H9 (cell line): ENCODE measurements around the gene BRF1. TPM values are rescaled to one million over a fixed set of nuclear protein-coding genes. Genes with fewer than 3 reads are reported as not detected.

ENCODE experiments used
- DNase-seq: peaks from one replicate; pipeline ENCODE4 v3.0.0-alpha.2; 2017
- H2AFZ ChIP-seq: one replicate; pipeline ENCODE4 v1.6.1; 2013; ENCODE audit warnings: mild to moderate bottlenecking, low read length, control low read depth, moderate library complexity
- H2AK5ac ChIP-seq: 2 replicates; pipeline ENCODE4 v1.6.1; 2013; ENCODE audit warnings: low read length, control low read depth, mixed read lengths; ENCODE audit not compliant: insufficient read length
- H2BK120ac ChIP-seq: one replicate; pipeline ENCODE4 v1.6.1; 2013; ENCODE audit warnings: low read depth, mild to moderate bottlenecking, low read length, control low read depth, inconsistent platforms; ENCODE audit not compliant: poor library complexity, severe bottlenecking
- H2BK12ac ChIP-seq: 2 replicates; pipeline ENCODE4 v1.6.1; 2013; ENCODE audit warnings: low read length, control low read depth, mixed read lengths, low read depth; ENCODE audit not compliant: insufficient read length
- H2BK15ac ChIP-seq: 2 replicates; pipeline ENCODE4 v1.6.1; 2013; ENCODE audit warnings: low read depth, low read length, control low read depth
- H2BK20ac ChIP-seq: one replicate; pipeline ENCODE4 v1.6.1; 2013; ENCODE audit warnings: low read depth, mild to moderate bottlenecking, low read length, control low read depth, inconsistent platforms; ENCODE audit not compliant: poor library complexity, severe bottlenecking
- H2BK5ac ChIP-seq: 2 replicates; pipeline ENCODE4 v1.6.1; 2013; ENCODE audit warnings: low read length, control low read depth, mixed read lengths; ENCODE audit not compliant: insufficient read length
- H3K14ac ChIP-seq: 2 replicates; pipeline ENCODE4 v1.6.1; 2013; ENCODE audit warnings: low read length, control low read depth; ENCODE audit not compliant: insufficient read depth
- H3K18ac ChIP-seq: 2 replicates; pipeline ENCODE4 v1.6.1; 2013; ENCODE audit warnings: low read depth, mild to moderate bottlenecking, mixed read lengths, low read length, control low read depth; ENCODE audit not compliant: insufficient read length
- H3K23ac ChIP-seq: 2 replicates; pipeline ENCODE4 v1.6.1; 2013; ENCODE audit warnings: low read length, control low read depth, mixed read lengths, low read depth; ENCODE audit not compliant: insufficient read length
- H3K23me2 ChIP-seq: 2 replicates; pipeline ENCODE4 v1.6.1; 2013; ENCODE audit warnings: low read depth, mild to moderate bottlenecking, mixed read lengths, low read length, control low read depth; ENCODE audit not compliant: insufficient read length, poor library complexity, severe bottlenecking
- H3K27ac ChIP-seq: 2 replicates; pipeline ENCODE4 v1.5.1; 2013; ENCODE audit warnings: low read length, control low read depth, mixed read lengths, low read depth; ENCODE audit not compliant: insufficient read length
- H3K27me3 ChIP-seq: 2 replicates; pipeline ENCODE4 v1.6.1; 2013; ENCODE audit warnings: low read length, control low read depth, inconsistent platforms; ENCODE audit not compliant: insufficient read depth
- H3K4ac ChIP-seq: 2 replicates; pipeline ENCODE4 v1.6.1; 2013; ENCODE audit warnings: low read depth, mild to moderate bottlenecking, control low read depth, inconsistent platforms, low read length, moderate library complexity
- H3K4me1 ChIP-seq: 2 replicates; pipeline ENCODE4 v1.6.1; 2013; ENCODE audit warnings: low read length, control low read depth, inconsistent platforms; ENCODE audit not compliant: insufficient read depth
- H3K4me2 ChIP-seq: 2 replicates; pipeline ENCODE4 v1.6.1; 2013; ENCODE audit warnings: low read length, control low read depth, mixed read lengths; ENCODE audit not compliant: insufficient read length, insufficient read depth
- H3K56ac ChIP-seq: 2 replicates; pipeline ENCODE4 v1.6.1; 2013; ENCODE audit warnings: low read depth, mild to moderate bottlenecking, mixed read lengths, low read length, control low read depth; ENCODE audit not compliant: insufficient read length
- H3K79me1 ChIP-seq: 2 replicates; pipeline ENCODE4 v1.6.1; 2013; ENCODE audit warnings: low read depth, mild to moderate bottlenecking, moderate library complexity, low read length, control low read depth, inconsistent platforms; ENCODE audit not compliant: insufficient read depth, poor library complexity, severe bottlenecking
- H3K79me2 ChIP-seq: 2 replicates; pipeline ENCODE4 v1.6.1; 2013; ENCODE audit warnings: low read length, control low read depth, inconsistent platforms; ENCODE audit not compliant: insufficient read depth
- H3K9ac ChIP-seq: 2 replicates; pipeline ENCODE4 v1.6.1; 2013; ENCODE audit warnings: low read length, control low read depth, mixed read lengths; ENCODE audit not compliant: insufficient read length; ENCODE audit errors: extremely low read depth
- H3K9me3 ChIP-seq: one replicate; pipeline ENCODE4 v1.6.1; 2013; ENCODE audit warnings: low read depth, low read length, inconsistent platforms; ENCODE audit not compliant: control insufficient read depth
- H3T11ph ChIP-seq: one replicate; pipeline ENCODE4 v1.6.1; 2013; ENCODE audit warnings: mild to moderate bottlenecking, low read length, control low read depth, inconsistent platforms
- H4K20me1 ChIP-seq: one replicate; pipeline ENCODE4 v1.6.1; 2013; ENCODE audit not compliant: control insufficient read depth, insufficient read length, insufficient read depth
- H4K5ac ChIP-seq: 2 replicates; pipeline ENCODE4 v1.6.1; 2013; ENCODE audit warnings: low read depth, mild to moderate bottlenecking, mixed read lengths, low read length, control low read depth; ENCODE audit not compliant: insufficient read length
- H4K8ac ChIP-seq: replicated peaks from 2 replicates; pipeline ENCODE4 v1.6.1; 2013; ENCODE audit warnings: low read length, control low read depth, mixed read lengths, low read depth; ENCODE audit not compliant: insufficient read length
- H4K91ac ChIP-seq: 2 replicates; pipeline ENCODE4 v1.6.1; 2013; ENCODE audit warnings: low read depth, mild to moderate bottlenecking, moderate library complexity, mixed read lengths, low read length, control low read depth; ENCODE audit not compliant: insufficient read length
- H3K27ac Mint-ChIP-seq, 3 experiments: 2 replicates in 2 of 3; 3 replicates in 1 of 3; pipeline ENCODE4 v1.8.0; 2020 to 2021; ENCODE audit warnings: mixed read lengths in 3 of 3, mild to moderate bottlenecking in 1 of 3, moderate library complexity in 1 of 3
- H3K27me3 Mint-ChIP-seq: 2 replicates; pipeline ENCODE4 v1.8.0; 2021; ENCODE audit warnings: low read depth, mild to moderate bottlenecking, moderate library complexity, mixed read lengths
- H3K36me3 Mint-ChIP-seq, 3 experiments: 2 replicates in 2 of 3; 3 replicates in 1 of 3; pipeline ENCODE4 v1.8.0; 2020 to 2021; ENCODE audit warnings: low read depth in 3 of 3, mixed read lengths in 3 of 3; ENCODE audit not compliant: insufficient read depth in 1 of 3
- H3K4me1 Mint-ChIP-seq, 2 experiments: 2 replicates each; pipeline ENCODE4 v1.8.0; 2020; ENCODE audit warnings: mixed read lengths in 2 of 2
- H3K4me3 Mint-ChIP-seq, 2 experiments: 2 replicates in 1 of 2; 3 replicates in 1 of 2; pipeline ENCODE4 v1.8.0; 2020 to 2021; ENCODE audit warnings: mild to moderate bottlenecking in 2 of 2, mixed read lengths in 2 of 2, moderate library complexity in 1 of 2
- H3K9me3 Mint-ChIP-seq, 2 experiments: 2 replicates in 1 of 2; 3 replicates in 1 of 2; pipeline ENCODE4 v1.8.0; 2020; ENCODE audit warnings: mild to moderate bottlenecking in 2 of 2, mixed read lengths in 2 of 2, moderate library complexity in 1 of 2
- WGBS: extraction: QIAGEN DNeasy Blood & Tissue Kit; methylation state at CpG from one replicate; pipeline ENCODE4 v1.1.7; 2013; ENCODE audit warnings: missing lambda C conversion rate, low lambda C conversion rate, mixed read lengths; ENCODE audit not compliant: insufficient read length; ENCODE audit errors: extremely low coverage; 5-methylcytosine and 5-hydroxymethylcytosine counted together
- total RNA-seq: library from RNA; stranded (reverse); gene quantifications from 2 replicates; pipeline ENCODE4 v1.2.1, GENCODE V29; 2021
- TF ChIP-seq, protein P1 (sequence below): fragments of 200-600 bp; sonication (generic); conservative IDR thresholded peaks from 3 replicates; pipeline ENCODE4 v1.8.0; 2021; ENCODE audit warnings: antibody characterized with exemption, mild to moderate bottlenecking

The BRF1 gene
- total RNA-seq, 1 experiment from 2014 or later, result 28.3 TPM

DNA sequence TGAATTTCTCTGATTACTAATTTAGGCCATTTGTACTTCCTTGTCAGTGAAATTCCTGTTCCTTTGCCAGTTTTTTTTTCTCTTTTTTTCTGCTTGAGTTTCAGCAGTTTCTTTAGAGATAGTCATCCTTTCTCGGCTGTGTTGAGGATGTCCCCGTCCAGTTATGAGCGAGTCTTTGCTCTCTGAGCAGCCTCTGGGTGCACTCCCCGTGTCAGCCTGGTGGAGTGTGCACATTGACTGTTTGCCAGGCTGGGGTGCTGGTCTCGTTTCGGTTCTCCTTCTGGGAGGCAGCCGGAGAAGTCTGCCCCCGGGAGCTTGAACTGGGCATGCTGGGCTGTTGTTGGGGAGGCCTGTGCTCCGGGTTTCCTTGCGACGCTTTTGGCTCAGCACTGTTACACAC is 16.7 kb upstream of the BRF1 start:
- Histone ChIP-seq H3K23ac (no peak overlapping the region), H4K20me1 (peaks cover 7% of the 10 kb centered on the region), H3K14ac (no peak overlapping the region), H3T11ph (no peak overlapping the region), H3K56ac (no peak overlapping the region), H2BK120ac (no peak overlapping the region), H2BK12ac (no peak overlapping the region), H3K4ac (no peak overlapping the region), H3K9ac (no peak overlapping the region), H3K27ac (no peak overlapping the region), H3K9me3 (no peaks in the 10 kb centered on the region), H2BK20ac (no peak overlapping the region), H2AK5ac (no peak overlapping the region), H3K18ac (no peak overlapping the region), H3K27me3 (no peaks in the 10 kb centered on the region), H3K4me2 (no peak overlapping the region), H2BK5ac (no peak overlapping the region), H4K5ac (no peak overlapping the region), H2AFZ (no peak overlapping the region), H3K4me1 (no peaks in the 10 kb centered on the region; the same call in 1 of the 2 replicates), H4K8ac (no peak overlapping the region), H4K91ac (no peak overlapping the region), H3K79me1 (peaks cover 5% of the 10 kb centered on the region), H3K79me2 (peaks cover 14% of the 10 kb centered on the region; the same call in 1 of the 2 replicates), H2BK15ac (no peak overlapping the region), H3K23me2 (peaks cover 8% of the 10 kb centered on the region)
- peaks cover 0 to 2% of the 10 kb centered on the region in 2 experiments; a peak in 1 of 5 replicates for H3K9me3 Mint-ChIP-seq
- WGBS, result no CpG with 5 or more reads among the region's 11 CpGs
- no peak overlapping the region for H3K27ac Mint-ChIP-seq
- DNase-seq, result no peak
- peaks cover 0 to 6% (median 2%) of the 10 kb centered on the region in 3 experiments; a peak in 6 of 7 replicates for H3K36me3 Mint-ChIP-seq
- TF ChIP-seq, protein P1, sequence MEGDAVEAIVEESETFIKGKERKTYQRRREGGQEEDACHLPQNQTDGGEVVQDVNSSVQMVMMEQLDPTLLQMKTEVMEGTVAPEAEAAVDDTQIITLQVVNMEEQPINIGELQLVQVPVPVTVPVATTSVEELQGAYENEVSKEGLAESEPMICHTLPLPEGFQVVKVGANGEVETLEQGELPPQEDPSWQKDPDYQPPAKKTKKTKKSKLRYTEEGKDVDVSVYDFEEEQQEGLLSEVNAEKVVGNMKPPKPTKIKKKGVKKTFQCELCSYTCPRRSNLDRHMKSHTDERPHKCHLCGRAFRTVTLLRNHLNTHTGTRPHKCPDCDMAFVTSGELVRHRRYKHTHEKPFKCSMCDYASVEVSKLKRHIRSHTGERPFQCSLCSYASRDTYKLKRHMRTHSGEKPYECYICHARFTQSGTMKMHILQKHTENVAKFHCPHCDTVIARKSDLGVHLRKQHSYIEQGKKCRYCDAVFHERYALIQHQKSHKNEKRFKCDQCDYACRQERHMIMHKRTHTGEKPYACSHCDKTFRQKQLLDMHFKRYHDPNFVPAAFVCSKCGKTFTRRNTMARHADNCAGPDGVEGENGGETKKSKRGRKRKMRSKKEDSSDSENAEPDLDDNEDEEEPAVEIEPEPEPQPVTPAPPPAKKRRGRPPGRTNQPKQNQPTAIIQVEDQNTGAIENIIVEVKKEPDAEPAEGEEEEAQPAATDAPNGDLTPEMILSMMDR, result no peak
- H3K4me1 Mint-ChIP-seq, result peaks cover 15 to 19% of the 10 kb centered on the region in 2 experiments
- H3K27me3 Mint-ChIP-seq, result peaks cover 8% of the 10 kb centered on the region
- H3K4me3 Mint-ChIP-seq, result 0 out of 5 replicates have a peak overlapping the region, but pooled peaks of 1 of the 2 experiments have one; percentile 26
